ENCODE data around the gene ERRFI1. TPM values are rescaled to one million over a fixed set of nuclear protein-coding genes. Genes with fewer than 3 reads are reported as not detected.
A peak's percentile ranks its signal among the peaks of the same experiment; 100 is the strongest.
"Not testable (repeated sequence)": the region's sequence is repeated elsewhere in the genome, so short reads cannot be mapped to it uniquely, and the experiment has no call there.

ERRFI1 gene
- total RNA-seq, 1 donor from 2014 or later = 44.8 TPM

DNA sequence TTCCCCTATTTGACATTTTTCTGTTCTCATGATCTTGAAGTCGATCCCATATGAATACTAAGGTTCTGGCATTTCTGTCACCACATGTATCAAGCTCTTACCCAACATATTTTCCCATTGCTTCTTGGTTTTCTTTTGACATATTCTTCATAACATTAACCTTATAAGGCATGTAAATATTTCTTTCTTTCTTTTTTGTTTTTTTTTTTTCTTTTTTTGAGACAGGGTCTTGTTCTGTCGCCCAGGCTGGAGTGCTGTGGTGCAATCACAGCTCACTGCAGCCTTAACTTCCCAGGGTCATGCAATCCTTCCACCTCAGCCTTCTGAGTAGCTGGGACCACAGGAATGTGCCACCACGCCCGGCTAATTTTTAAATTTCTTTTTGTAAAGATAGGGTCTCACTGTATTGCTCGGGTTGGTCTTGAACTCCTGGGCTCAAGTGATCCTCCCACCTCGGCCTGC is 33.1 kb upstream of the ERRFI1 start:
- Histone ChIP-seq H3K27ac (no peak overlapping the region), H3K4me2 (no peak overlapping the region), H2AFZ (replicated peaks) (no peak overlapping the region), H3K79me2 (ENCODE audit: low read depth) (no peaks in the 10 kb centered on the region), H3K4me1 (peaks cover 4% of the 10 kb centered on the region), H3K9me3 (ENCODE audit: low read depth) (no peaks in the 10 kb centered on the region), H3K27me3 (no peaks in the 10 kb centered on the region), H3F3A (ENCODE audit: low read depth) (peaks cover 8% of the 10 kb centered on the region), H4K20me1 (ENCODE audit: low read depth) (no peaks in the 10 kb centered on the region), H3K4me3 (no peak overlapping the region), H3K36me3 (no peaks in the 10 kb centered on the region), H3K9ac (no peak overlapping the region)
- Mint-ChIP-seq H3K27ac (no peak overlapping the region), H3K9me3 (no peaks in the 10 kb centered on the region), H3K27me3 (ENCODE audit: insufficient read depth, low read depth) (peaks cover 3% of the 10 kb centered on the region), H3K36me3 (no peaks in the 10 kb centered on the region), H3K4me3 (no peak overlapping the region), H3K4me1 (no peaks in the 10 kb centered on the region)
- DNase-seq (ENCODE audit: low spot score) = no peak
- no peak for TF ChIP-seq EZH2 (IDR thresholded peaks at IDR 0.05)
- no peak for TF ChIP-seq EZH2phosphoT487 (IDR thresholded peaks at IDR 0.05)
- TF ChIP-seq, protein P1, sequence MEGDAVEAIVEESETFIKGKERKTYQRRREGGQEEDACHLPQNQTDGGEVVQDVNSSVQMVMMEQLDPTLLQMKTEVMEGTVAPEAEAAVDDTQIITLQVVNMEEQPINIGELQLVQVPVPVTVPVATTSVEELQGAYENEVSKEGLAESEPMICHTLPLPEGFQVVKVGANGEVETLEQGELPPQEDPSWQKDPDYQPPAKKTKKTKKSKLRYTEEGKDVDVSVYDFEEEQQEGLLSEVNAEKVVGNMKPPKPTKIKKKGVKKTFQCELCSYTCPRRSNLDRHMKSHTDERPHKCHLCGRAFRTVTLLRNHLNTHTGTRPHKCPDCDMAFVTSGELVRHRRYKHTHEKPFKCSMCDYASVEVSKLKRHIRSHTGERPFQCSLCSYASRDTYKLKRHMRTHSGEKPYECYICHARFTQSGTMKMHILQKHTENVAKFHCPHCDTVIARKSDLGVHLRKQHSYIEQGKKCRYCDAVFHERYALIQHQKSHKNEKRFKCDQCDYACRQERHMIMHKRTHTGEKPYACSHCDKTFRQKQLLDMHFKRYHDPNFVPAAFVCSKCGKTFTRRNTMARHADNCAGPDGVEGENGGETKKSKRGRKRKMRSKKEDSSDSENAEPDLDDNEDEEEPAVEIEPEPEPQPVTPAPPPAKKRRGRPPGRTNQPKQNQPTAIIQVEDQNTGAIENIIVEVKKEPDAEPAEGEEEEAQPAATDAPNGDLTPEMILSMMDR (IDR thresholded peaks at IDR 0.05) = no peak

DNA sequence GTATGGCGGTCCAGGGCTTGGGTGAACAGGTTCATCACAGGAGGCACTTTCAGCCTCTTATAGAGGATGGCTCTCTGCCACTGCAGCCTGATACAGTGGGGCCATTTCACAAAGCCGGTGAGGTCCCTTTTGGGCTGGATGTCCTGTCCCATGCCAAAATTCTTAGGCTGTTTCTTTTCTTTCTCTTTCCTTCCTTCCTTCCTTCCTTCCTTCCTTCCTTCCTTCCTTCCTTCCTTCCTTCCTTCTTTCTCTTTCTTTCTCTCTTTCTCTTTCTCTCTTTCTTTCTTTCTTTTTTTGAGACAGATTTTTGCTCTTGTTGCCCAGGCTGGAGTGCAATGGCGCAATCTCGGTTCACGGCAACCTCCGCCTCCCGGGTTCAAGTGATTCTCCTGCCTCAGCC is 31.7 kb upstream of the ERRFI1 start:
- not testable (repeated sequence) for H3K36me3 Mint-ChIP-seq; H3K9me3 ChIP-seq (ENCODE audit: low read depth); H3K9me3 Mint-ChIP-seq; H3F3A ChIP-seq (ENCODE audit: low read depth); H3K27me3 Mint-ChIP-seq (ENCODE audit: insufficient read depth, low read depth); H3K27ac ChIP-seq; H4K20me1 ChIP-seq (ENCODE audit: low read depth); H3K4me1 ChIP-seq; H3K27ac Mint-ChIP-seq; H3K9ac ChIP-seq; H3K4me3 ChIP-seq; H3K4me2 ChIP-seq; H3K79me2 ChIP-seq (ENCODE audit: low read depth); H3K27me3 ChIP-seq; DNase-seq (ENCODE audit: low spot score); H3K36me3 ChIP-seq; H3K4me1 Mint-ChIP-seq; H3K4me3 Mint-ChIP-seq
- peak overlapping the region; percentile 23 for H2AFZ ChIP-seq (replicated peaks)

DNA sequence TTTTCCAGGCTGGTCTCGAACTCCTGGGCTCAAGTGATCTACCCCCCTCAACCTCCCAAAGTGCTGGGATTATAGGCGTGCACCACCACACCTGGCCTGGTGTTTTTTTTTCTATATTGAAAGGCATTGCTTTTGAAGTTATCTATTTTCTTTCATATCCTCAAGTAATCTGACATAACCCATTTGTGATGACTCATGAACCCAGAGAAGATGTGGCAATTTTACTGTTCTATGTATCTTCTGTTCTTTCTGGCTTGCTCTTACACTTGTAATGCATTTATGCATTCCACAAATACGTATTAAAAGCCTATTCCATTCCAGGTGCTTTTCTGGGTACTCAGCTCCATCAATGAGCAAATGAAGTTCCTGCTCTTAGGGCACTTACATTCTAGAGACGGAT is 29.9 kb upstream of the ERRFI1 start:
- H3K27me3 ChIP-seq = no peaks in the 10 kb centered on the region
- H3K4me1 ChIP-seq = peaks cover 4% of the 10 kb centered on the region
- H2AFZ ChIP-seq (replicated peaks) = no peak overlapping the region
- no peaks in the 10 kb centered on the region for H3F3A ChIP-seq (ENCODE audit: low read depth)
- Mint-ChIP-seq H3K27me3 (ENCODE audit: insufficient read depth, low read depth) (peaks cover 3% of the 10 kb centered on the region), H3K4me1 (peaks cover 3% of the 10 kb centered on the region), H3K27ac (no peak overlapping the region), H3K36me3 (no peaks in the 10 kb centered on the region), H3K9me3 (no peaks in the 10 kb centered on the region), H3K4me3 (no peak overlapping the region)
- H3K9ac ChIP-seq = no peak overlapping the region
- H4K20me1 ChIP-seq (ENCODE audit: low read depth) = no peaks in the 10 kb centered on the region
- no peak overlapping the region for H3K4me2 ChIP-seq
- H3K4me3 ChIP-seq = no peak overlapping the region
- H3K79me2 ChIP-seq (ENCODE audit: low read depth) = no peaks in the 10 kb centered on the region
- H3K27ac ChIP-seq = no peak overlapping the region
- DNase-seq (ENCODE audit: low spot score) = no peak
- H3K36me3 ChIP-seq = no peaks in the 10 kb centered on the region
- TF ChIP-seq EZH2phosphoT487 (IDR thresholded peaks at IDR 0.05) (no peak), EZH2 (IDR thresholded peaks at IDR 0.05) (no peak)
- TF ChIP-seq, protein P1 (IDR thresholded peaks at IDR 0.05) = no peak
- no peaks in the 10 kb centered on the region for H3K9me3 ChIP-seq (ENCODE audit: low read depth)

DNA sequence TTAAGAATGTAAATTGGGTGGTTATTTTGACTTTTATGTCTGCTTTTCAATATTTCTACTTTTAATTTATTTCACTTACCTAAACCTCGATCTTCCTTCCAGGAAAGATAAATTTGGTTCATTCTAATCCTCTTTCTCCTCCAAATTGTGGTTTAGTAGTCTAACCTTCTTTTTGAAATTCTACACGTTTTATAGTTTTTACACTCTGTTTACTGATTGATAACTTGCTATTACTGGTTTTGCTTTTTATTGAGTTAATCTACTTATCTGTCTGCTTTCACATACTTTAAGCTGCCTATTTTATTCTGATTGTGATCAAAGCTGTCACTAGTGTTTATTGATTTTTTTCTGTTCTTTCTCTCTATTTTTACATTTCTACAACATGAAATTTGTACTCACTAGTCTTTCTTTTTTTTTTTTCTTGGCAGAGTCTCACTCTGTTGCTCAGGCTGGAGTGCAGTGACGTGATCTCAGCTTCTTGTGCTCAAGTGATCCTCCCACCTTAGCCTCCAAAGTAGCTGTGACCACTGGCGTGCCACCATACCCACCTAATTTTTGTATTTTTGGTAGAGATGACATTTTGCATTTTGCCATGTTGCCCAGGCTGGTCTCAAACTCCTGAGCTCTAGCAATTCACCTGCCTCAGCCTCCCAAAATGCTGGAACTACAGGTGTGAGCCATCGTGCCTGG is 27.9 kb upstream of the ERRFI1 start:
- Histone ChIP-seq H3K27me3 (no peaks in the 10 kb centered on the region), H3K79me2 (ENCODE audit: low read depth) (no peaks in the 10 kb centered on the region), H3K4me2 (no peak overlapping the region), H3K9ac (no peak overlapping the region), H3K9me3 (ENCODE audit: low read depth) (no peaks in the 10 kb centered on the region), H3K27ac (no peak overlapping the region), H3K4me3 (no peak overlapping the region), H3F3A (ENCODE audit: low read depth) (no peaks in the 10 kb centered on the region), H3K4me1 (peaks cover 4% of the 10 kb centered on the region), H3K36me3 (no peaks in the 10 kb centered on the region), H2AFZ (replicated peaks) (no peak overlapping the region), H4K20me1 (ENCODE audit: low read depth) (no peaks in the 10 kb centered on the region)
- TF ChIP-seq EZH2 (IDR thresholded peaks at IDR 0.05) (no peak), EZH2phosphoT487 (IDR thresholded peaks at IDR 0.05) (no peak)
- TF ChIP-seq, protein P1 (IDR thresholded peaks at IDR 0.05) = no peak
- no peak overlapping the region for H3K4me3 Mint-ChIP-seq
- no peak for DNase-seq (ENCODE audit: low spot score)
- H3K36me3 Mint-ChIP-seq = no peaks in the 10 kb centered on the region
- no peak overlapping the region for H3K27ac Mint-ChIP-seq
- H3K27me3 Mint-ChIP-seq (ENCODE audit: insufficient read depth, low read depth) = peaks cover 3% of the 10 kb centered on the region
- no peaks in the 10 kb centered on the region for H3K9me3 Mint-ChIP-seq
- peaks cover 3% of the 10 kb centered on the region for H3K4me1 Mint-ChIP-seq
